HCT116 (cell line): ENCODE results near the gene MAN1A1. TPM values are rescaled to one million over a fixed set of nuclear protein-coding genes. Genes with fewer than 3 reads are reported as not detected.
A peak's percentile ranks its signal among the peaks of the same experiment; 100 is the strongest.

Experiments
- ATAC-seq: fragments of 200-7000 bp; cut with Tn5 transposase; 2 replicates; pipeline ENCODE4 v1.9.1; 2020; ENCODE audit warnings: mild to moderate bottlenecking, moderate library complexity
- BruUV-seq: library from RNA; stranded (reverse); fragments of 400-500 nt; replicated peaks from 2 replicates; lab custom pipeline; 2021; lab: Mats Ljungman, UMichigan
- CTCF ChIA-PET: fragments of 300-600 bp; sonication (Branson Sonifier 250); formaldehyde crosslinking; loops from one replicate; lab custom pipeline; 2021; ENCODE audit warnings: antibody characterized with exemption; lab: Charles Lee
- POLR2A ChIA-PET: fragments of 300-600, 350-600 bp; sonication (Branson Sonifier 250); formaldehyde crosslinking; loops from one replicate; lab custom pipeline; 2021; ENCODE audit warnings: antibody characterized with exemption; lab: Charles Lee
- RAD21 ChIA-PET, 2 experiments: fragments of 300-600 bp; sonication (Branson Sonifier 250); formaldehyde crosslinking; loops; one replicate each; lab custom pipeline; 2023; ENCODE audit warnings: low total read pairs in 2 of 2; ENCODE audit not compliant: uncharacterized antibody in 2 of 2, unreplicated experiment in 2 of 2, low non-redundant PET in 1 of 2; lab: Charles Lee
- DNase-seq: peaks from one replicate; pipeline ENCODE4 v3.0.0-alpha.2; 2010; ENCODE audit warnings: low read depth, low spot score
- H2AFZ ChIP-seq: fragments of 200-600 bp; shearing (Covaris generic), sonication (generic); 2 replicates; pipeline ENCODE4 v1.6.1; 2017; ENCODE audit warnings: low read depth, mixed run types, mixed read lengths, antibody characterized with exemption, low read length; ENCODE audit not compliant: poor library complexity, severe bottlenecking
- H3K27ac ChIP-seq: 2 replicates; pipeline ENCODE4 v1.5.1; 2012; ENCODE audit warnings: low read depth, low read length
- H3K27me3 ChIP-seq: fragments of 200-600 bp; sonication (generic); 2 replicates; pipeline ENCODE4 v1.6.1; 2016; ENCODE audit warnings: mixed run types, low read length, mixed read lengths; ENCODE audit not compliant: insufficient read depth
- H3K36me3 ChIP-seq, 2 experiments: fragments of 200-500 bp in 1 of 2; fragments of 200-600 bp in 1 of 2; sonication (Bioruptor generic) in 1 of 2; sonication (generic) in 1 of 2; 2 replicates each; pipeline versions ENCODE4 v1.5.1 to v1.6.1; 2014 to 2016; ENCODE audit warnings: low read length in 2 of 2, inconsistent platforms in 1 of 2, mixed read lengths in 1 of 2, mixed run types in 1 of 2; ENCODE audit not compliant: insufficient read depth in 2 of 2, control insufficient read depth in 1 of 2
- H3K4me1 ChIP-seq, 2 experiments: fragments of 200-600 bp in 1 of 2; sonication (generic) in 1 of 2; 2 replicates each; pipeline versions ENCODE4 v1.5.1 to v1.6.1; 2012 to 2017; ENCODE audit warnings: low read length in 2 of 2, inconsistent platforms in 1 of 2, mild to moderate bottlenecking in 1 of 2, mixed read lengths in 1 of 2, mixed run types in 1 of 2, moderate library complexity in 1 of 2; ENCODE audit not compliant: insufficient read depth in 2 of 2, control insufficient read depth in 1 of 2
- H3K4me2 ChIP-seq: fragments of 200-600 bp; sonication (generic); 2 replicates; pipeline ENCODE4 v1.6.1; 2017; ENCODE audit warnings: mixed run types, low read length, mixed read lengths
- H3K4me3 ChIP-seq, 2 experiments: fragments of 200-600 bp in 1 of 2; sonication (generic) in 1 of 2; replicated peaks in 1 of 2; 2 replicates each; pipeline ENCODE4 v1.5.1; 2011 to 2016; ENCODE audit warnings: low read length in 2 of 2, control low read depth in 1 of 2, low read depth in 1 of 2, mild to moderate bottlenecking in 1 of 2, mixed read lengths in 1 of 2, mixed run types in 1 of 2
- H3K79me2 ChIP-seq: fragments of 200-600 bp; sonication (generic); 2 replicates; pipeline ENCODE4 v1.6.1; 2017; ENCODE audit warnings: mild to moderate bottlenecking, mixed run types, low read length, moderate library complexity, mixed read lengths; ENCODE audit not compliant: insufficient read depth
- H3K9ac ChIP-seq: fragments of 200-600 bp; sonication (generic); 2 replicates; pipeline ENCODE4 v1.6.1; 2016; ENCODE audit warnings: low read length, mixed read lengths
- H3K9me2 ChIP-seq: fragments of 200-600 bp; sonication (generic), shearing (Covaris generic); 2 replicates; pipeline ENCODE4 v1.6.1; 2017; ENCODE audit warnings: mixed run types, mild to moderate bottlenecking, moderate library complexity; ENCODE audit not compliant: insufficient read depth
- H3K9me3 ChIP-seq, 2 experiments: fragments of 200-500 bp in 1 of 2; fragments of 200-600 bp in 1 of 2; sonication (Bioruptor generic) in 1 of 2; sonication (generic) in 1 of 2; 2 replicates each; pipeline ENCODE4 v1.6.1; 2014 to 2017; ENCODE audit warnings: low read length in 2 of 2, mixed read lengths in 2 of 2, inconsistent platforms in 1 of 2, low read depth in 1 of 2, mild to moderate bottlenecking in 1 of 2, mixed run types in 1 of 2, moderate library complexity in 1 of 2; ENCODE audit not compliant: control insufficient read depth in 1 of 2, insufficient read depth in 1 of 2
- H4K20me1 ChIP-seq: fragments of 200-600 bp; sonication (generic), shearing (Covaris generic); 2 replicates; pipeline ENCODE4 v1.6.1; 2017; ENCODE audit warnings: mixed run types, mild to moderate bottlenecking, moderate library complexity; ENCODE audit not compliant: insufficient read depth
- CEBPB ChIP-seq: IDR thresholded peaks from 2 replicates; pipeline ENCODE4 v1.6.1; 2012; ENCODE audit warnings: low read depth
- MAX ChIP-seq: IDR thresholded peaks from 2 replicates; pipeline ENCODE4 v1.6.1; 2012
- POLR2A ChIP-seq: IDR thresholded peaks from 2 replicates; pipeline ENCODE4 v1.7.0; 2011; ENCODE audit warnings: borderline replicate concordance; ENCODE audit not compliant: insufficient read depth, insufficient read length; ENCODE audit errors: extremely low read depth
- POLR2AphosphoS5 ChIP-seq: IDR thresholded peaks from 2 replicates; pipeline ENCODE4 v1.6.1; 2011; ENCODE audit warnings: mild to moderate bottlenecking, low read depth, low read length, moderate library complexity
- RAD21 ChIP-seq: IDR thresholded peaks from 2 replicates; pipeline ENCODE4 v1.6.1; 2012; ENCODE audit warnings: low read depth, mild to moderate bottlenecking
- SP1 ChIP-seq: IDR thresholded peaks from 2 replicates; pipeline ENCODE4 v1.6.1; 2012; ENCODE audit warnings: low read depth
- YY1 ChIP-seq: IDR thresholded peaks from 2 replicates; pipeline ENCODE4 v1.6.1; 2011; ENCODE audit warnings: low read length, low read depth, moderate library complexity, mild to moderate bottlenecking; ENCODE audit not compliant: insufficient replicate concordance; ENCODE audit errors: extremely low read depth
- intact Hi-C: fragments of 100-400 bp; cut with micrococcal nuclease; formaldehyde crosslinking; loops from 2 replicates; pipeline ENCODE4 v1.10.0; 2022
- total RNA-seq: library from RNA; stranded (reverse); gene quantifications from one replicate; pipeline ENCODE4 v1.2.1, GENCODE V29; 2021; ENCODE audit not compliant: unreplicated experiment

MAN1A1 gene
- total RNA-seq, 1 experiment from 2014 or later, result 46.0 TPM

- no peak for ATAC-seq
- no peaks in the 10 kb centered on the region for H4K20me1 ChIP-seq
- no peak overlapping the region for H3K4me3 ChIP-seq
- peaks cover 0 to 7% of the 10 kb centered on the region in 2 experiments; a peak in 1 of 4 replicates for H3K36me3 ChIP-seq
- H3K9ac ChIP-seq, result no peak overlapping the region
- H2AFZ ChIP-seq, result no peak overlapping the region
- ChIA-PET RAD21 (no interaction called here), CTCF (no interaction called here), POLR2A (no interaction called here)
- H3K4me1 ChIP-seq, result peaks cover 23 to 28% of the 10 kb centered on the region in 2 experiments
- H3K9me2 ChIP-seq, result no peaks in the 10 kb centered on the region
- DNase-seq, result no peak
- H3K27ac ChIP-seq, result no peak overlapping the region
- no peaks in the 10 kb centered on the region; the same call in 1 of the 2 replicates for H3K79me2 ChIP-seq
- no peak overlapping the region for H3K4me2 ChIP-seq
- no peaks in the 10 kb centered on the region for H3K27me3 ChIP-seq
- TF ChIP-seq POLR2AphosphoS5, result no peak
- TF ChIP-seq RAD21, result no peak
- no peak for TF ChIP-seq POLR2A
- no peak for TF ChIP-seq SP1
- TF ChIP-seq CEBPB, result no peak
- TF ChIP-seq, all 23 proteins: peak for 0
- intact Hi-C loops, result no loop called here
- no peaks in the 10 kb centered on the region for H3K9me3 ChIP-seq
- no TSS peak for BruUV-seq
Observed at GRCh38 chr6:119324718-119325117, 24.8 kb downstream of the MAN1A1 start.

GRCh38 chr6:119323931-119324330, 25.6 kb downstream of the MAN1A1 start:
- CTCF ChIA-PET, result no interaction called here
- intact Hi-C loops, result no loop called here
- TF ChIP-seq MAX, result no peak
- TF ChIP-seq POLR2AphosphoS5, result no peak
- no peak for TF ChIP-seq YY1
- peak overlapping the region; percentile 40; the same call in 1 of the 2 replicates for H3K4me2 ChIP-seq
- H3K9ac ChIP-seq, result no peak overlapping the region
- no peaks in the 10 kb centered on the region for H3K9me2 ChIP-seq
- DNase-seq, result no peak
- H3K4me1 ChIP-seq, result peaks cover 23 to 28% of the 10 kb centered on the region in 2 experiments
- no peak for ATAC-seq
- no TSS peak for BruUV-seq
- no peaks in the 10 kb centered on the region for H3K27me3 ChIP-seq
- POLR2A ChIA-PET, result no interaction called here
- peaks cover 0 to 4% of the 10 kb centered on the region in 2 experiments; a peak in 1 of 4 replicates for H3K36me3 ChIP-seq
- no peak overlapping the region for H3K4me3 ChIP-seq
- H3K9me3 ChIP-seq, result no peaks in the 10 kb centered on the region
- no peak overlapping the region for H3K27ac ChIP-seq
- RAD21 ChIA-PET, result no interaction called here
- H3K79me2 ChIP-seq, result no peaks in the 10 kb centered on the region; the same call in 1 of the 2 replicates
- H4K20me1 ChIP-seq, result no peaks in the 10 kb centered on the region
- H2AFZ ChIP-seq, result no peak overlapping the region
